Spinal cord (tissue), 10 donors: Measurements from ENCODE around the gene TCF12. TPM values are rescaled to one million over a fixed set of nuclear protein-coding genes. Genes with fewer than 3 reads are reported as not detected.
A peak's percentile ranks its signal among the peaks of the same experiment; 100 is the strongest.
"Not testable (repeated sequence)": the region's sequence is repeated elsewhere in the genome, so short reads cannot be mapped to it uniquely, and the experiment has no call there.

Experiments used
- DNase-seq, 6 donors: peaks; one replicate each; pipeline versions ENCODE4 v3.0.0 to v3.0.0-alpha.2; 2013 to 2015; ENCODE audit warnings: low spot score in 6 of 6, low read depth in 4 of 6
- H3K27ac ChIP-seq: one replicate; pipeline ENCODE4 v1.5.1; 2013; ENCODE audit warnings: low read depth, low read length, control low read depth
- H3K27me3 ChIP-seq: one replicate; pipeline ENCODE4 v1.6.1; 2013; ENCODE audit warnings: low read length; ENCODE audit not compliant: control insufficient read depth, insufficient read depth
- H3K36me3 ChIP-seq: one replicate; pipeline ENCODE4 v1.6.1; 2013; ENCODE audit warnings: low read length; ENCODE audit not compliant: control insufficient read depth, insufficient read depth
- H3K4me1 ChIP-seq: one replicate; pipeline ENCODE4 v1.6.1; 2013; ENCODE audit warnings: low read length; ENCODE audit not compliant: control insufficient read depth, insufficient read depth
- H3K4me3 ChIP-seq: one replicate; pipeline ENCODE4 v1.5.1; 2013; ENCODE audit warnings: low read depth, low read length, control low read depth
- H3K9me3 ChIP-seq: one replicate; pipeline ENCODE4 v1.6.1; 2013; ENCODE audit warnings: low read length; ENCODE audit not compliant: control insufficient read depth, insufficient read depth
- WGBS: methylation state at CpG from one replicate; pipeline ENCODE4 v1.1.5; 2013; ENCODE audit warnings: missing lambda C conversion rate; ENCODE audit not compliant: insufficient coverage; 5-methylcytosine and 5-hydroxymethylcytosine counted together
- polyA plus RNA-seq, 2 donors: library from polyadenylated mRNA; unstranded; fragments of 120-200 nt; gene quantifications; one replicate each; pipeline ENCODE4 v1.2.1, GENCODE V29; 2013; ENCODE audit not compliant: insufficient read length in 2 of 2
- total RNA-seq, 2 donors: library from RNA; depleted of rRNA in 1 of 2; stranded (reverse); fragments of 120-200 nt in 1 of 2; fragments of >200 nt in 1 of 2; gene quantifications; one replicate each; pipeline versions ENCODE4 v1.2.3 to v1.2.4, GENCODE V29; 2013 to 2014
- donor health status: healthy.

The TCF12 gene
- total and polyA plus RNA-seq, 4 donors, result 88.8 to 183 (median 135) TPM

- Histone ChIP-seq H3K4me3 (no peak overlapping the region), H3K27me3 (no peaks in the 10 kb centered on the region), H3K4me1 (no peaks in the 10 kb centered on the region), H3K27ac (no peak overlapping the region), H3K9me3 (no peaks in the 10 kb centered on the region), H3K36me3 (peaks cover 6% of the 10 kb centered on the region)
- no peak for DNase-seq
- no CpG with 5 or more reads among the region's 1 CpG for WGBS
These were observed 9.4 kb downstream of the TCF12 start for GRCh38 chr15:56927816-56928215.

- Histone ChIP-seq H3K36me3 (peaks cover 6% of the 10 kb centered on the region), H3K27me3 (no peaks in the 10 kb centered on the region), H3K4me3 (no peak overlapping the region), H3K4me1 (no peaks in the 10 kb centered on the region), H3K9me3 (no peaks in the 10 kb centered on the region), H3K27ac (no peak overlapping the region)
- no peak for DNase-seq
These were observed 11.0 kb downstream of the TCF12 start for GRCh38 chr15:56929399-56929798.

GRCh38 chr15:56929933-56930332 is 11.5 kb downstream of the TCF12 start:
- Histone ChIP-seq H3K4me3 (no peak overlapping the region), H3K4me1 (no peaks in the 10 kb centered on the region), H3K9me3 (no peaks in the 10 kb centered on the region), H3K36me3 (peaks cover 4% of the 10 kb centered on the region), H3K27me3 (no peaks in the 10 kb centered on the region), H3K27ac (no peak overlapping the region)
- no peak for DNase-seq
- 100% methylated on average over 1 of the region's 3 CpGs for WGBS

GRCh38 chr15:56930669-56931313 is 12.3 kb downstream of the TCF12 start:
- Histone ChIP-seq H3K27me3 (no peaks in the 10 kb centered on the region), H3K36me3 (peaks cover 4% of the 10 kb centered on the region), H3K4me3 (no peak overlapping the region), H3K4me1 (no peaks in the 10 kb centered on the region), H3K9me3 (peaks cover 5% of the 10 kb centered on the region), H3K27ac (no peak overlapping the region)
- DNase-seq, result no peak
- no CpG with 5 or more reads among the region's 2 CpGs for WGBS

- no peaks in the 10 kb centered on the region for H3K36me3 ChIP-seq
- peaks cover 5% of the 10 kb centered on the region for H3K9me3 ChIP-seq
- WGBS, result no CpG with 5 or more reads among the region's 1 CpG
- no peak overlapping the region for H3K27ac ChIP-seq
- peak in 2 of 6 donors; percentile 12 to 30 for DNase-seq
- no peak overlapping the region for H3K4me3 ChIP-seq
- no peaks in the 10 kb centered on the region for H3K4me1 ChIP-seq
- H3K27me3 ChIP-seq, result no peaks in the 10 kb centered on the region
These were observed 13.4 kb downstream of the TCF12 start for GRCh38 chr15:56931639-56932508.

- H3K9me3 ChIP-seq, H3K4me1 ChIP-seq, H3K4me3 ChIP-seq, DNase-seq, H3K27ac ChIP-seq, H3K27me3 ChIP-seq, H3K36me3 ChIP-seq: not testable (repeated sequence)
- WGBS, result no CpG with 5 or more reads among the region's 4 CpGs
These were observed 14.0 kb downstream of the TCF12 start for GRCh38 chr15:56932509-56932868.

- no peaks in the 10 kb centered on the region for H3K27me3 ChIP-seq
- WGBS, result 83% methylated on average over 1 of the region's 1 CpG
- DNase-seq, result no peak
- no peaks in the 10 kb centered on the region for H3K36me3 ChIP-seq
- no peak overlapping the region for H3K4me3 ChIP-seq
- H3K9me3 ChIP-seq, result peaks cover 5% of the 10 kb centered on the region
- H3K4me1 ChIP-seq, result no peaks in the 10 kb centered on the region
- H3K27ac ChIP-seq, result no peak overlapping the region
These were observed 15.0 kb downstream of the TCF12 start for GRCh38 chr15:56933410-56933809.

GRCh38 chr15:56933811-56934210 is 15.4 kb downstream of the TCF12 start:
- H3K9me3 ChIP-seq, result peaks cover 5% of the 10 kb centered on the region
- H3K36me3 ChIP-seq, result no peaks in the 10 kb centered on the region
- H3K4me1 ChIP-seq, result no peaks in the 10 kb centered on the region
- no peaks in the 10 kb centered on the region for H3K27me3 ChIP-seq
- H3K27ac ChIP-seq, result no peak overlapping the region
- H3K4me3 ChIP-seq, result no peak overlapping the region
- no peak for DNase-seq

GRCh38 chr15:56934269-56934668 is 15.8 kb downstream of the TCF12 start:
- H3K4me3 ChIP-seq, result no peak overlapping the region
- DNase-seq, result no peak

GRCh38 chr15:56936929-56937328 is 18.5 kb downstream of the TCF12 start:
- H3K4me1 ChIP-seq, result no peaks in the 10 kb centered on the region
- H3K9me3 ChIP-seq, result peaks cover 5% of the 10 kb centered on the region
- H3K4me3 ChIP-seq, result no peak overlapping the region
- no peaks in the 10 kb centered on the region for H3K27me3 ChIP-seq
- 95% methylated on average over 5 of the region's 5 CpGs for WGBS
- no peaks in the 10 kb centered on the region for H3K36me3 ChIP-seq
- no peak overlapping the region for H3K27ac ChIP-seq
- no peak for DNase-seq

More at GRCh38 chr15:56934269-56934668, 15.8 kb downstream of the TCF12 start:
- Histone ChIP-seq H3K4me1 (no peaks in the 10 kb centered on the region), H3K27ac (no peak overlapping the region), H3K36me3 (no peaks in the 10 kb centered on the region), H3K27me3 (no peaks in the 10 kb centered on the region), H3K9me3 (peaks cover 5% of the 10 kb centered on the region)
- WGBS, result 57% methylated on average over 2 of the region's 5 CpGs
